ENCODE measurements around the gene PPDPF.

Gene PPDPF

GRCh38 chr20:63539092-63539430 is 18.5 kb downstream of the PPDPF start:
- no peak for DNase-seq

- no peak for DNase-seq
Measured at GRCh38 chr20:63539441-63540370, 19.1 kb downstream of the PPDPF start.

GRCh38 chr20:63540417-63541186 is 20.0 kb downstream of the PPDPF start:
- DNase-seq: no peak

GRCh38 chr20:63541371-63541770 is 20.8 kb downstream of the PPDPF start:
- no peak for DNase-seq

GRCh38 chr20:63542031-63542559 is 21.5 kb downstream of the PPDPF start:
- no peak for DNase-seq

- no peak for DNase-seq
Measured at GRCh38 chr20:63542696-63543095, 22.1 kb downstream of the PPDPF start.

- DNase-seq: no peak
Measured at GRCh38 chr20:63543131-63543530, 22.6 kb downstream of the PPDPF start.

GRCh38 chr20:63543733-63544132 is 23.2 kb downstream of the PPDPF start:
- DNase-seq: no peak

- DNase-seq: no peak
Measured at GRCh38 chr20:63544241-63544957, 23.8 kb downstream of the PPDPF start.

GRCh38 chr20:63544958-63545516 is 24.5 kb downstream of the PPDPF start:
- no peak for DNase-seq

- DNase-seq: no peak
Measured at GRCh38 chr20:63545814-63546213, 25.2 kb downstream of the PPDPF start.

GRCh38 chr20:63546256-63546955 is 25.8 kb downstream of the PPDPF start:
- DNase-seq: no peak

GRCh38 chr20:63546956-63547724 is 26.6 kb downstream of the PPDPF start:
- DNase-seq: no peak

GRCh38 chr20:63547725-63548480 is 27.3 kb downstream of the PPDPF start, which contains the start of gene SRMS:
Gene SRMS, minus strand, starts transcription at chr20:63547749. Its CDS starts 286 bp downstream, at chr20:63547463.
- DNase-seq: no peak

- DNase-seq: no peak
Measured at GRCh38 chr20:63548542-63548941, 28.0 kb downstream of the PPDPF start.

- DNase-seq: no peak
Measured at GRCh38 chr20:63549019-63549418, 28.5 kb downstream of the PPDPF start.

- no peak for DNase-seq
Measured at GRCh38 chr20:63549679-63550282, 29.2 kb downstream of the PPDPF start.

- DNase-seq: no peak
Measured at GRCh38 chr20:63551068-63551467, 30.5 kb downstream of the PPDPF start.

- DNase-seq: peak; percentile 48
Measured at GRCh38 chr20:63552481-63553249, 32.1 kb downstream of the PPDPF start.

Measured in T-helper 9 cell (primary cell).